Prostate gland (tissue), 2 donors: Measurements from ENCODE around the gene PCSK4.

Experiments
- POLR2AphosphoS5 ChIP-seq: sonication (generic); formaldehyde crosslinking; IDR thresholded peaks from one replicate; pipeline ENCODE4 v1.6.1; 2017; ENCODE audit warnings: antibody characterized with exemption
- TF ChIP-seq, protein P1 (sequence below), 4 experiments: fragments of 200-600 bp in 2 of 4; fragments of 450-650 bp in 2 of 4; sonication (generic) in 2 of 4; IDR thresholded peaks; 1 replicate in 3 of 4; 2 replicates in 1 of 4; pipeline ENCODE4 v1.5.1; 2016 to 2019; ENCODE audit warnings: antibody characterized with exemption in 4 of 4, mild to moderate bottlenecking in 2 of 4, moderate library complexity in 2 of 4

DNA sequence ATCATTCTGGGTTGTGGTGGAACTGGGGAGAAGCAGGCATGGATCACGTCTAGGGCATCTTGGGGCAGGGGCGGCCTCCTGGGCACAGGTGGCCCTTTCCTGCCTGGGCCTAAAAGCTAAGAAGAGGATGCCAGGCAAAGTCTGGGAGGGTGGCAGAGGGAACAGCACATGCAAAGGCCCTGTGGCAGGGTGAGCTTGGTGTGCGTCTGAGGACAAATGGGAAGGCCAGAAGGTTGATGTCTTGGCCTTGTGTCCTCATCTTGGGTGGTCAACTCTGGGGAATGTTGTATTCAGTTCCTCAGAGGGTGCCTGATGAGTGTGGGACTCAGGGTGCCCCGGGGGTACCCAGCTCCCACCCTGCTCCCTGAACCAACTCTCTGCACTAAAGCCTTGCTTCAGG is 28.3 kb upstream of the PCSK4 start:
- TF ChIP-seq, protein P1, sequence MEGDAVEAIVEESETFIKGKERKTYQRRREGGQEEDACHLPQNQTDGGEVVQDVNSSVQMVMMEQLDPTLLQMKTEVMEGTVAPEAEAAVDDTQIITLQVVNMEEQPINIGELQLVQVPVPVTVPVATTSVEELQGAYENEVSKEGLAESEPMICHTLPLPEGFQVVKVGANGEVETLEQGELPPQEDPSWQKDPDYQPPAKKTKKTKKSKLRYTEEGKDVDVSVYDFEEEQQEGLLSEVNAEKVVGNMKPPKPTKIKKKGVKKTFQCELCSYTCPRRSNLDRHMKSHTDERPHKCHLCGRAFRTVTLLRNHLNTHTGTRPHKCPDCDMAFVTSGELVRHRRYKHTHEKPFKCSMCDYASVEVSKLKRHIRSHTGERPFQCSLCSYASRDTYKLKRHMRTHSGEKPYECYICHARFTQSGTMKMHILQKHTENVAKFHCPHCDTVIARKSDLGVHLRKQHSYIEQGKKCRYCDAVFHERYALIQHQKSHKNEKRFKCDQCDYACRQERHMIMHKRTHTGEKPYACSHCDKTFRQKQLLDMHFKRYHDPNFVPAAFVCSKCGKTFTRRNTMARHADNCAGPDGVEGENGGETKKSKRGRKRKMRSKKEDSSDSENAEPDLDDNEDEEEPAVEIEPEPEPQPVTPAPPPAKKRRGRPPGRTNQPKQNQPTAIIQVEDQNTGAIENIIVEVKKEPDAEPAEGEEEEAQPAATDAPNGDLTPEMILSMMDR (IDR thresholded peaks at IDR 0.05) = no peak
- TF ChIP-seq POLR2AphosphoS5 = no peak
